Dermis blood vessel endothelial cell (primary cell): Measurements from ENCODE around the gene LY6G6F. TPM values are rescaled to one million over a fixed set of nuclear protein-coding genes. Genes with fewer than 3 reads are reported as not detected.

Source experiments
- DNase-seq: peaks from one replicate; pipeline ENCODE4 v3.0.0; 2010
- total RNA-seq: library from RNA; depleted of rRNA; stranded (reverse); fragments of >200 nt; gene quantifications from 2 replicates; pipeline ENCODE4 v1.2.3, GENCODE V29; 2014

Gene LY6G6F
- total RNA-seq, 1 donor from 2014 or later, result not detected

- no peak for DNase-seq
Measured at GRCh38 chr6:31741815-31742214, 35.1 kb downstream of the LY6G6F start.

- DNase-seq, result no peak
Measured at GRCh38 chr6:31742894-31743293, 36.2 kb downstream of the LY6G6F start.

GRCh38 chr6:31744422-31744821, 37.8 kb downstream of the LY6G6F start:
- DNase-seq, result no peak

GRCh38 chr6:31749301-31750036, 42.8 kb downstream of the LY6G6F start:
- DNase-seq, result no peak

GRCh38 chr6:31750411-31751022, 43.9 kb downstream of the LY6G6F start:
- DNase-seq, result no peak

- no peak for DNase-seq
Measured at GRCh38 chr6:31752739-31753319, 46.2 kb downstream of the LY6G6F start.

- DNase-seq, result no peak
Measured at GRCh38 chr6:31758281-31758680, 51.6 kb downstream of the LY6G6F start.

Other genes starting within 250 kb of the LY6G6F start
- gene MICB, start 208.7 kb upstream of the LY6G6F start, total RNA-seq, result 14.5 and 29.3 TPM in 2 replicates
- gene MCCD1, start 177.9 kb upstream of the LY6G6F start, total RNA-seq, result not detected in 2 replicates
- 308 and 381 TPM in 2 replicates for gene DDX39B, start 164.9 kb upstream of the LY6G6F start, total RNA-seq
- 0.19 and 0.51 TPM in 2 replicates for gene ATP6V1G2, start 160.3 kb upstream of the LY6G6F start, total RNA-seq
- gene NFKBIL1, start 159.3 kb upstream of the LY6G6F start, total RNA-seq, result 21.0 and 30.8 TPM in 2 replicates
- gene LTA, start 134.6 kb upstream of the LY6G6F start, total RNA-seq, result not detected in 2 replicates
- gene TNF, start 131.3 kb upstream of the LY6G6F start, total RNA-seq, result 0.17 TPM in 1 of 2 replicates, not detected in the other
- 3.4 and 30.5 TPM in 2 replicates for gene LTB, start 124.4 kb upstream of the LY6G6F start, total RNA-seq
- 0.37 TPM in 1 of 2 replicates, not detected in the other for gene LST1, start 120.6 kb upstream of the LY6G6F start, total RNA-seq
- not detected in 2 replicates for gene NCR3, start 113.9 kb upstream of the LY6G6F start, total RNA-seq
- gene AIF1, start 91.6 kb upstream of the LY6G6F start, total RNA-seq, result not detected in 2 replicates
- gene PRRC2A, start 86.2 kb upstream of the LY6G6F start, total RNA-seq, result 32.2 and 70.8 TPM in 2 replicates
- gene BAG6, start 54.2 kb upstream of the LY6G6F start, total RNA-seq, result 133 and 309 TPM in 2 replicates
- gene APOM, start 51.0 kb upstream of the LY6G6F start, total RNA-seq, result 0.34 and 0.37 TPM in 2 replicates
- gene C6orf47, start 46.1 kb upstream of the LY6G6F start, total RNA-seq, result 20.6 and 28.6 TPM in 2 replicates
- gene GPANK1, start 41.9 kb upstream of the LY6G6F start, total RNA-seq, result 11.9 and 12.9 TPM in 2 replicates
- 111 and 116 TPM in 2 replicates for gene CSNK2B, start 40.8 kb upstream of the LY6G6F start, total RNA-seq
- 1.8 and 3.2 TPM in 2 replicates for gene LY6G5B, start 36.9 kb upstream of the LY6G6F start, total RNA-seq
- 3.6 and 4.5 TPM in 2 replicates for gene LY6G5C, start 25.8 kb upstream of the LY6G6F start, total RNA-seq
- 60.7 and 66.9 TPM in 2 replicates for gene ABHD16A, start 3.5 kb upstream of the LY6G6F start, total RNA-seq
- not detected in 2 replicates for gene LY6G6D, start 8.5 kb downstream of the LY6G6F start, total RNA-seq
- not detected in 2 replicates for gene LY6G6C, start 14.9 kb downstream of the LY6G6F start, total RNA-seq
- gene MPIG6B, start 16.5 kb downstream of the LY6G6F start, total RNA-seq, result not detected in 2 replicates
- gene DDAH2, start 22.4 kb downstream of the LY6G6F start, total RNA-seq, result 126 and 150 TPM in 2 replicates
- 543 and 615 TPM in 2 replicates for gene CLIC1, start 29.7 kb downstream of the LY6G6F start, total RNA-seq
- 7.1 and 8.5 TPM in 2 replicates for gene MSH5, start 33.1 kb downstream of the LY6G6F start, total RNA-seq
- 1.4 and 2.4 TPM in 2 replicates for gene SAPCD1, start 55.8 kb downstream of the LY6G6F start, total RNA-seq
- gene VWA7, start 70.5 kb downstream of the LY6G6F start, total RNA-seq, result 0.05 and 0.34 TPM in 2 replicates
- 39.7 and 116 TPM in 2 replicates for gene VARS1, start 88.9 kb downstream of the LY6G6F start, total RNA-seq
- 32.0 and 36.9 TPM in 2 replicates for gene LSM2, start 100.1 kb downstream of the LY6G6F start, total RNA-seq
- gene HSPA1L, start 108.4 kb downstream of the LY6G6F start, total RNA-seq, result 0.51 and 0.85 TPM in 2 replicates
- 139 and 155 TPM in 2 replicates for gene HSPA1A, start 108.7 kb downstream of the LY6G6F start, total RNA-seq
- 68.8 and 71.5 TPM in 2 replicates for gene HSPA1B, start 120.9 kb downstream of the LY6G6F start, total RNA-seq
- 66.8 and 78.1 TPM in 2 replicates for gene NEU1, start 156.0 kb downstream of the LY6G6F start, total RNA-seq
- gene SLC44A4, start 172.1 kb downstream of the LY6G6F start, total RNA-seq, result 0.05 and 0.17 TPM in 2 replicates
- gene EHMT2, start 190.8 kb downstream of the LY6G6F start, total RNA-seq, result 45.9 and 58.9 TPM in 2 replicates
- 3.6 and 4.9 TPM in 2 replicates for gene ZBTB12, start 195.2 kb downstream of the LY6G6F start, total RNA-seq
- not detected in 2 replicates for gene C2, start 220.9 kb downstream of the LY6G6F start, total RNA-seq
- 1.6 and 2.0 TPM in 2 replicates for gene CFB, start 239.2 kb downstream of the LY6G6F start, total RNA-seq